ENCODE data around the gene LYSMD1. TPM values are rescaled to one million over a fixed set of nuclear protein-coding genes. Genes with fewer than 3 reads are reported as not detected.

The LYSMD1 gene
- total RNA-seq, 1 donor from 2014 or later = 11.4 TPM

DNA sequence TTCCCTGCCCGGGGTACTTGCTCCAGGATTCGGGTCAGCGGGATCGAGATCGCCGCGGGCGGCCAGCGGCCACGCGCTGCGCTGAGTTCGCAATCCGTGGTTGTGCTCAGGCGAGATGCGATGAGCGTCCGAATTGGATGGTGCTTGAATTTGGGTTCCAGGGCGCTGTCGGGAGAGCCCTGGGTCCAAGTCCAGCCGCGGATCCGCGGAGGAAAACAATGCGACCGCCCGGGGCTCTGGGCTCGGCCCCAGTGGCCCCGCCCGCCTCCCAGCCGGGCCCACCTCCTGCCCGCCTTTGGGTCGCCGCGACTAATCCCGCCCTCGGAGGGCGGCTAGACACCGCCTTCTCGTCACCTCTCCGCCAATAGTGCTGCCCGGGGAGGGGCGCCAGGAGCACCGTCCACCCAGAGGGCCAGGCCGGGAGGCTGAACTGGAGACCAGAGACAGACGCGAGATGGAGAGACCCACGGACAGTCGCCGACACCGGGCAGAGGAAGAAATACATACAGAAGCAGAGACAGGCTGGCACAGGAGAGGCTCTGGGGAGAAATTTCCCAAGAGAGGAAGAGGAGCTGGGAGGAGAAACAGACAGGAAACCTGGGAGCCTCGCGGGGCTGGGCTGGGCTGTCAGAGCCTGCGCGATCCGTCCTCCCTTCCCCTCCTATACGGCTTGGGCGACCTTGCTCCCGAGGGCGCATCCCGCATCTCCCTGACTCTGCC is 19.1 kb downstream of the LYSMD1 start, which contains the start of gene SEMA6C:
TSS of gene SEMA6C (minus strand) at position 220 of the 720 bp plus-strand sequence. CDS start 4,010 bp downstream, outside the sequence.
- Mint-ChIP-seq H3K36me3 (no peaks in the 10 kb centered on the region), H3K27ac (peak within 1 kb of the TSS; percentile 63), H3K4me3 (peak within 1 kb of the TSS; percentile 79), H3K4me1 (peaks cover 12% of the 10 kb centered on the region), H3K9me3 (no peaks in the 10 kb centered on the region), H3K27me3 (ENCODE audit: low read depth) (peaks cover 27% of the 10 kb centered on the region)
- peak; percentile 76 to 82 for DNase-seq (ENCODE audit: low spot score in 2 of 2, unreplicated experiment in 2 of 2)
- TF ChIP-seq CTCF (IDR thresholded peaks at IDR 0.05; ENCODE audit: unreplicated experiment) = no peak

DNA sequence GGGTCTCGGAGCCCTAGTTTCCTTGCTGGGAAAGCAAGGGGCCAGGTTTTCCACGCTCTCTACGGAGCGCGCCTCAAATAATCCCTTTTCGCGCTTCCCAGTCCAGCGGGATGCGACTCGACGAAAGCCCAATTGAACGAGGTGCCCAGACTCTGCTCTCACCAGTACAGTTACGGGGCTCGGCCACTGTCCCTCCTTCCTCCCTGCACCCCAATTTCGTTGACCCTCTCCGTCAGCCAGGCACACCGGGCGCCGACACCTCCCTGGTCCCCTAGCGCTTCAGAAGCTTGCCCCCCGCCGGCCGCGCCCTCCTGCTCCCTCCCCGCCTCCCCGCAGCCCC is 19.7 kb downstream of the LYSMD1 start:
- Mint-ChIP-seq H3K4me3 (peak overlapping the region; percentile 79), H3K9me3 (no peaks in the 10 kb centered on the region), H3K36me3 (no peaks in the 10 kb centered on the region), H3K27ac (no peak overlapping the region), H3K4me1 (peaks cover 12% of the 10 kb centered on the region), H3K27me3 (ENCODE audit: low read depth) (peaks cover 27% of the 10 kb centered on the region)
- DNase-seq (ENCODE audit: low spot score in 2 of 2, unreplicated experiment in 2 of 2) = peak in 1 of 2 experiments; percentile 39
- no peak for TF ChIP-seq CTCF (IDR thresholded peaks at IDR 0.05; ENCODE audit: unreplicated experiment)

DNA sequence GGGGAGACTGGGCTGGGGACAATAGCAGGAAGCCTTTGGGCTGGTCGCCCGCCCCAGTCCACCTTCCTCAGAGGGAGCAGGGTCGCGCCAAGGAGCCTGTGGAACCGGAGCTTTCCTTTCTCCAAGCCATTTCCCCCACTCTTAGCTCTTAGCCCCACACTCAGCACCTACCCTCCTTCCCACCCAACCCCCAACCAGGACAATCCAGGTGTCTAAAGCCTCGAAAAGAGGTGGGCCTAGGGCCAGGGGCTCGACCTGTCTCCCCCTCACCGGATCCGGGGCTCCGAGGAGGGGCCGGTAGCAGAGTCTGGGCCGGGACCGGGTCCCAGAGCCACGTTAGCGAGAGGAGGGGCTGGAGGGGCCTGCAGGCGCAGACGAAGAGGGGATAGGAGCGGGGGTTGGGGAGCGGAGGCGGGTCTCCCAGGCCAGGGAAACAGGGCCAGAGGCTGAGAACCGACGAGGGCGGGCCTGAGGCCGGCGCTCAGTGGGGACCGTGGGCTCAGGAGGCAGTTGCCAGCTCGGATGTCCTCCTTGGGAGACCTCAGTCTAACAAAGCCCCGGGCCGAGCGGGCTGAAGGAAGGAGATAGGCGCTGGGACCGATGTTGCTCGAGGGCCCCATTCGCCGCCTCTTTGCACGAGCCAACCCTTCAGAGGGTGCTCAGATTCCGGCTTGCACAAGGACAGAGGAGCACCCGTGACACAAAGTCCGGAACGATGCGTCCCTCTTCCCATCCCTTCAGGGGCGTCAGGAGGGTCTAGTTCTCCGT is 20.2 kb downstream of the LYSMD1 start:
- Mint-ChIP-seq H3K27me3 (ENCODE audit: low read depth) (peaks cover 27% of the 10 kb centered on the region), H3K4me1 (peaks cover 12% of the 10 kb centered on the region), H3K9me3 (no peaks in the 10 kb centered on the region), H3K36me3 (no peaks in the 10 kb centered on the region), H3K4me3 (peak overlapping the region; percentile 79), H3K27ac (no peak overlapping the region)
- no peak for TF ChIP-seq CTCF (IDR thresholded peaks at IDR 0.05; ENCODE audit: unreplicated experiment)
- peak in 1 of 2 experiments; percentile 45 for DNase-seq (ENCODE audit: low spot score in 2 of 2, unreplicated experiment in 2 of 2)

DNA sequence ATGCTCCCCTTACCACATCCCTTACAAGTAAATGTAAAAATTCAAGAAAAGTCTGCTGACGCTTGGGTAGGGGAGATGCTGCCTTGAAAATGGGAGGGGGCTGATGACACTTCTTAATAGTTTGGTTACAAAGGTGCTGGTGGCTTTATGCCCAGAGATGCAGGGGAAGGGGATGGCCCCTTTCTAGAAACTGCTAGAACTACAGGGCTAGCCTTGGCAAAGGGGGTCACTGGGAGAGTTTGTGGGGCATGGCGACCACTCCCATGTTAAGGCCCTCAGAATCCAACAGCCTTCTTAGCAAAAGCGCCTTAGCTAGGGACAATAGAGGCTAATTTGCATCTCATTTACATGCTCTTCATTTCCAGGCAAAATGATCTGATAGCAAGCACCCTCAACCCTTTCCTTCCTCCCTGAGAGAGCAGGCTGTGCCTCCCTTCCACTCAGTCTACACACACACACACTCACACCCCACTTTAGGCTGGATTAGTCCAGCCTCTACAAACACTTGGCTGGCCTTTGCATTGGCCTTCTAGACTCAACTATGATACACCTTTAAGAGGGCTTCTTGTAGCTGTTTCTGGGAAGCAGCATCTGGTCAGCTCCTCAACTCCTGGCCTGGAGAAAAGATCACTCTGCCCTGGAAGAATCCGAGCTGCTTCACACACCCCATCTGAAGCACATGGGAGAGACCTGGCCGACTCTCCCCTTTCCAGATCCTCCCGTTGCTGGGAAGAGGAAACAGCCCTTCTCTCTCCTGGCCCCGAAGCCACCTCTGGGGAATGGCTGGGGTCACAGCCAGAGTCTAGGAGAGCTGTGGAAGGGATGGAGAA is 21.0 kb downstream of the LYSMD1 start:
- Mint-ChIP-seq H3K27ac (no peak overlapping the region), H3K4me3 (peak overlapping the region; percentile 79), H3K36me3 (no peaks in the 10 kb centered on the region), H3K27me3 (ENCODE audit: low read depth) (peaks cover 27% of the 10 kb centered on the region), H3K4me1 (peaks cover 12% of the 10 kb centered on the region), H3K9me3 (no peaks in the 10 kb centered on the region)
- TF ChIP-seq CTCF (IDR thresholded peaks at IDR 0.05; ENCODE audit: unreplicated experiment) = no peak
- no peak for DNase-seq (ENCODE audit: low spot score in 2 of 2, unreplicated experiment in 2 of 2)

DNA sequence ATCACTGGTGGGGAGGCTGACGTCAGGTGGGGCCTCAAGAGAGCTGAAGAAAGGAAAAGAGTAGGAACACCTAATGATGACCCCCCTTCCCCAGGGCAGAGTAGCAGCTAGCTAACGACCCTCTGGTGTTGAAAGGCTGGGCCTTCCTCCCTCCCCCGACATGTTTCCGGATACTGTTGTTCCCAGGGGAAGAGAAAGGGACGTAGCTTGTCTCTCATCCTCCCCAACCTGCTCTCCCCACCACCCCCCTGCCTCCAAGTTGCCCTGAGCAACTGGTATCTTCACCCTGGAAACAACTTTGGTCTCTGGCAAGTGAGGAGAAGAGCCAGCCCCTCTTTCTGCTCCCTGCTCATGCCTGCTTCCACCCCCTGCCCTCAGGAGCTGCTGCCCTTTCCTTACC is 21.7 kb downstream of the LYSMD1 start:
- H3K4me1 Mint-ChIP-seq = peaks cover 12% of the 10 kb centered on the region
- DNase-seq (ENCODE audit: low spot score in 2 of 2, unreplicated experiment in 2 of 2) = no peak

More for the DNA sequence above, 21.7 kb downstream of the LYSMD1 start:
- TF ChIP-seq CTCF (IDR thresholded peaks at IDR 0.05; ENCODE audit: unreplicated experiment) = no peak
- Mint-ChIP-seq H3K4me3 (no peak overlapping the region), H3K27ac (no peak overlapping the region), H3K9me3 (no peaks in the 10 kb centered on the region), H3K27me3 (ENCODE audit: low read depth) (peaks cover 27% of the 10 kb centered on the region), H3K36me3 (no peaks in the 10 kb centered on the region)

Data from mesothelial cell of epicardium (in vitro differentiated cells).